NOMO-1 treated with DMSO at 0.1 percent for 48 hours (cell line): ENCODE results near the gene PDLIM1.
"Not testable (repeated sequence)": the region's sequence is repeated elsewhere in the genome, so short reads cannot be mapped to it uniquely, and the experiment has no call there.

ENCODE experiments used
- DNase-seq: peaks from one replicate; lab custom pipeline; 2025; ENCODE audit not compliant: unreplicated experiment; lab: John Stamatoyannopoulos, UW

PDLIM1 gene

GRCh38 chr10:95214369-95214768 lies 76.4 kb downstream of the PDLIM1 start:
- no peak for DNase-seq

GRCh38 chr10:95211606-95212279 lies 79.1 kb downstream of the PDLIM1 start:
- DNase-seq: no peak

GRCh38 chr10:95209509-95210127 lies 81.2 kb downstream of the PDLIM1 start:
- no peak for DNase-seq

GRCh38 chr10:95208702-95209391 lies 82.0 kb downstream of the PDLIM1 start:
- no peak for DNase-seq

- DNase-seq: not testable (repeated sequence)
Measured at GRCh38 chr10:95202865-95203264, 87.9 kb downstream of the PDLIM1 start.

- DNase-seq: no peak
Measured at GRCh38 chr10:95201736-95202135, 89.1 kb downstream of the PDLIM1 start.

- DNase-seq: no peak
Measured at GRCh38 chr10:95196046-95196445, 94.8 kb downstream of the PDLIM1 start.

- DNase-seq: no peak
Measured at GRCh38 chr10:95193944-95194343, 96.9 kb downstream of the PDLIM1 start, which contains the start of gene ACSM6. ACSM6 (plus strand) TSS chr10:95194238; CDS start chr10:95194486, 248 bp downstream.

GRCh38 chr10:95188593-95188992 lies 102.2 kb downstream of the PDLIM1 start:
- no peak for DNase-seq

GRCh38 chr10:95187617-95188016 lies 103.2 kb downstream of the PDLIM1 start:
- DNase-seq: no peak
